ENCODE measurements around the gene HCRT.
"Not testable (repeated sequence)": the region's sequence is repeated elsewhere in the genome, so short reads cannot be mapped to it uniquely, and the experiment has no call there.

The HCRT gene

GRCh38 chr17:42155614-42156045, 29.6 kb downstream of the HCRT start:
- Histone ChIP-seq H3K4me1 (peaks cover 8% of the 10 kb centered on the region), H3K36me3 (replicated peaks) (peaks cover 3% of the 10 kb centered on the region; the same call in 1 of the 2 replicates), H3K9me3 (no peaks in the 10 kb centered on the region), H3K27me3 (ENCODE audit: low read depth) (no peaks in the 10 kb centered on the region), H3K4me3 (no peak overlapping the region; the same call in 1 of the 2 replicates)
- in situ Hi-C loops (cut with MboI; ENCODE audit: low sequenced_read_pairs) = no loop called here
- DNase-seq (ENCODE audit: low spot score in 2 of 2) = no peak

DNA sequence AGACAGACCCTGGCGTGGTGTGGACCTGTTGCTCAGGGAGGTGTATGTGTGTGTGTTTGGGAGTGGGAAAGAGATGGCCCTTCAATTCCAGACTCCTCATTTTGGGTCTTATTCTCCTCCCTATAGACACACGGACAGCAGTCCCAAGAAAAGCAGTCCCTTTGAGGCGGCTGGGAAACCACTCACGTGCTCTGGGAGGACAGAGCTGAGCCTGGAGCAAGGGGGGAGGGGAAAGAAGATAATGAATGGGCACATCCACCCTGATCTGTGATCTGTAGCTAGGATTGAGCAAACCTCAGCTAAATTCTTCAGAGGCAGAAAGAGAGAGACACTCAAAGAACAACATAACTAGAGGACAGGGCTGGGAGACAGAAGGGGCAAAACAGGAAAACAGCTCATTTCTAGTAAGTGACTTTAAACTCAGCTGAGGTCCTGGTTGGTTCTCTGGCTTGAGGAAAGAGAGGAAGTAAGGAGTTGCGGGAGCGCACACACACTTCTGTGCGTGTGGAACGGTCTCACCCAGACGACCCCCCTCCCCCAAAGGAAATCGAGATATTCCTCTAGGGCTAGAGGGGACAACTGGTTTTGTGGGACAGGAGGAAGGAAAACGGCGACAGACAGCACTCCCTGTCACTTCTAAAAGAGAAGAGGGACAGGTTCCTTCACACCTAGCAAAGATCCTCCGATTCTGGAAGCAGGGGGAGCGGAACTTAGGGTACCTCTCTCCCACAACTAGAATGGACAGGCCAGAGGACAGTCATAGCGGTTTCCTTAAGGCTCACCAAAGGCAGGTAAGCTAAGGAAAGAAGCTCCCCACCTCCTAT, 31.1 kb downstream of the HCRT start:
- Histone ChIP-seq H3K9me3 (no peaks in the 10 kb centered on the region), H3K27me3 (ENCODE audit: low read depth) (no peaks in the 10 kb centered on the region), H3K4me3 (peak overlapping the region; percentile 97), H3K36me3 (replicated peaks) (peaks cover 3% of the 10 kb centered on the region; the same call in 1 of the 2 replicates), H3K4me1 (peaks cover 8% of the 10 kb centered on the region)
- in situ Hi-C loops (cut with MboI; ENCODE audit: low sequenced_read_pairs) = no loop called here
- DNase-seq (ENCODE audit: low spot score in 2 of 2) = peak; percentile 50 to 51

GRCh38 chr17:42146911-42147607, 38.2 kb downstream of the HCRT start:
- H3K36me3 ChIP-seq (replicated peaks) = peaks cover 13% of the 10 kb centered on the region
- H3K4me3 ChIP-seq = no peak overlapping the region
- H3K9me3 ChIP-seq = no peaks in the 10 kb centered on the region
- peaks cover 16% of the 10 kb centered on the region for H3K4me1 ChIP-seq
- H3K27me3 ChIP-seq (ENCODE audit: low read depth) = no peaks in the 10 kb centered on the region
- in situ Hi-C loops (cut with MboI; ENCODE audit: low sequenced_read_pairs) = no loop called here
- DNase-seq (ENCODE audit: low spot score in 2 of 2) = no peak

- Histone ChIP-seq H3K36me3 (replicated peaks) (peaks cover 17% of the 10 kb centered on the region), H3K4me1 (peaks cover 20% of the 10 kb centered on the region)
- H3K27me3 ChIP-seq (ENCODE audit: low read depth); DNase-seq (ENCODE audit: low spot score in 2 of 2); H3K4me3 ChIP-seq; H3K9me3 ChIP-seq; in situ Hi-C loops (cut with MboI; ENCODE audit: low sequenced_read_pairs): not testable (repeated sequence)
These were observed 42.1 kb downstream of the HCRT start for GRCh38 chr17:42143138-42143537.

DNA sequence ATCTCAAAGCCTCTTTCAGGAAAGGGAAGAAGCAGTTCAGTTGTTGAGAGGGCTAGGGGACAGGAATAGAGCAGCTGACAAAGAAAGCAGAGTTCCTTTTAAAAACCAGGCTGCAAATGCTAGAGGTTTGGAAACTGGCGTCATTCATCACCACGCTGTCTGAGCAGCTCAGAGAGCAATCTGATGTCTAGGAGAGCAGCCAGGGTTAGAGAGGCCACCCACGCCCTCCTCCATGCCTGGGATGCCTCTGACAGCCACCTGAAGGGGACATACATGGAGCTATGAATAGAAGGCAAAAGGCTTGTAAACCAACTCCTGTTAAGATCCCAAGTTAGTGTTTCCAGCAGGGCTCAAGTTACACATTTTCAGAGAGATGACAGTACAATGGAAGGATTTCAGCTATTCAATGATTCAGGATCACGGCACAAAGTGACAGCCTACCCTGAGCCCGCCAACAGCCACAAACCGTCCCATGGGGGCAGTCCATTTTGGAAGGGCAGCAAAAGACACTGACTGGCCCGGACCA, 42.8 kb downstream of the HCRT start:
- Histone ChIP-seq H3K4me3 (no peak overlapping the region), H3K4me1 (peaks cover 20% of the 10 kb centered on the region), H3K27me3 (ENCODE audit: low read depth) (no peaks in the 10 kb centered on the region), H3K36me3 (replicated peaks) (peaks cover 17% of the 10 kb centered on the region), H3K9me3 (no peaks in the 10 kb centered on the region)
- in situ Hi-C loops (cut with MboI; ENCODE audit: low sequenced_read_pairs) = no loop called here
- peak; percentile 84 to 93 for DNase-seq (ENCODE audit: low spot score in 2 of 2)

- Histone ChIP-seq H3K36me3 (replicated peaks) (peaks cover 17% of the 10 kb centered on the region), H3K27me3 (ENCODE audit: low read depth) (no peaks in the 10 kb centered on the region), H3K4me1 (peaks cover 20% of the 10 kb centered on the region), H3K9me3 (no peaks in the 10 kb centered on the region), H3K4me3 (no peak overlapping the region)
- DNase-seq (ENCODE audit: low spot score in 2 of 2) = no peak
- in situ Hi-C loops (cut with MboI; ENCODE audit: low sequenced_read_pairs) = no loop called here
These were observed 43.9 kb downstream of the HCRT start for GRCh38 chr17:42141382-42141781.

DNA sequence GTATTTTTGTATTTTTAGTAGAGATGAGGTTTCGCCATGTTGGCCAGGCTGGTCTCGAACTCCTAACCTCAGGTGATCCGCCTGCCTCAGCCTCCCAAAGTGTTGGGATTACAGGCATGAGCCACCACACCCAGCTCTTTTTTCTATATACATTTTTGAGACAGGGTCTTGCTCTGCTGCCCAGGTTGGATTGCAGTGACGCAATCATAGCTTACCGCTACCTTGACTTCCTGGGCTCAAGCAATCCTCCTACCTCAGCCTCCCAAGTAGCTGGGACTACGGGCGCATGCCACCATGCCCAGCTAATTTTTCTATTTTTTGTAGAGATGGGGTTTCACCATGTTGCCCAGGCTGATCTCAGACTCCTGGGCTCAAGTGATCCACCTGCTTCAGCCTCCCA, 44.6 kb downstream of the HCRT start:
- H3K4me3 ChIP-seq; H3K9me3 ChIP-seq; DNase-seq (ENCODE audit: low spot score in 2 of 2); H3K27me3 ChIP-seq (ENCODE audit: low read depth); in situ Hi-C loops (cut with MboI; ENCODE audit: low sequenced_read_pairs): not testable (repeated sequence)
- Histone ChIP-seq H3K36me3 (replicated peaks) (peaks cover 24% of the 10 kb centered on the region), H3K4me1 (peaks cover 20% of the 10 kb centered on the region)

GRCh38 chr17:42138749-42139492, 46.3 kb downstream of the HCRT start:
- peaks cover 21% of the 10 kb centered on the region for H3K36me3 ChIP-seq (replicated peaks)
- H3K27me3 ChIP-seq (ENCODE audit: low read depth) = no peaks in the 10 kb centered on the region
- in situ Hi-C loops (cut with MboI; ENCODE audit: low sequenced_read_pairs) = no loop called here
- H3K4me1 ChIP-seq = peaks cover 20% of the 10 kb centered on the region
- H3K4me3 ChIP-seq = no peak overlapping the region
- H3K9me3 ChIP-seq = no peaks in the 10 kb centered on the region
- no peak for DNase-seq (ENCODE audit: low spot score in 2 of 2)

DNA sequence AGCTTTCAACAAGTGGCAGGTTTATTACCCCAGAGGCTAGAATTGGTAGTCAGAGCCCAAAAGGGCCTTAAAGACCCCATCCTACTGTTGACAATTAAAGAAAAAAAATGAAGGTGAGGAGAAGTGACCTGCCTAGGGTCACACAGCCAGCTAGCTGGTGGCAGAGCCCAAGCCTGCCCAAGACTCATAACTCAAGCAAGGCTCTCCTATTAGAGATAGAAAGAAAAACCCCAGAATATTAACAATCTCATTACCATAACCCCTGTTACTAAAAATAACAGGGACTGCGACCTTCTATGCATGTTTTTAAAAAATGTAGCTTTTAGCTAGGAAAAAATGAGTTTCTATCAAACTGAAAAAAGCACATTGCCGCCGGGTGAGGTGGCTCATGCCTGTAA, 48.6 kb downstream of the HCRT start:
- Histone ChIP-seq H3K36me3 (replicated peaks) (peaks cover 20% of the 10 kb centered on the region), H3K9me3 (no peaks in the 10 kb centered on the region), H3K4me3 (no peak overlapping the region), H3K4me1 (peaks cover under 1% of the 10 kb centered on the region), H3K27me3 (ENCODE audit: low read depth) (no peaks in the 10 kb centered on the region)
- in situ Hi-C loops (cut with MboI; ENCODE audit: low sequenced_read_pairs) = no loop called here
- DNase-seq (ENCODE audit: low spot score in 2 of 2) = no peak

DNA sequence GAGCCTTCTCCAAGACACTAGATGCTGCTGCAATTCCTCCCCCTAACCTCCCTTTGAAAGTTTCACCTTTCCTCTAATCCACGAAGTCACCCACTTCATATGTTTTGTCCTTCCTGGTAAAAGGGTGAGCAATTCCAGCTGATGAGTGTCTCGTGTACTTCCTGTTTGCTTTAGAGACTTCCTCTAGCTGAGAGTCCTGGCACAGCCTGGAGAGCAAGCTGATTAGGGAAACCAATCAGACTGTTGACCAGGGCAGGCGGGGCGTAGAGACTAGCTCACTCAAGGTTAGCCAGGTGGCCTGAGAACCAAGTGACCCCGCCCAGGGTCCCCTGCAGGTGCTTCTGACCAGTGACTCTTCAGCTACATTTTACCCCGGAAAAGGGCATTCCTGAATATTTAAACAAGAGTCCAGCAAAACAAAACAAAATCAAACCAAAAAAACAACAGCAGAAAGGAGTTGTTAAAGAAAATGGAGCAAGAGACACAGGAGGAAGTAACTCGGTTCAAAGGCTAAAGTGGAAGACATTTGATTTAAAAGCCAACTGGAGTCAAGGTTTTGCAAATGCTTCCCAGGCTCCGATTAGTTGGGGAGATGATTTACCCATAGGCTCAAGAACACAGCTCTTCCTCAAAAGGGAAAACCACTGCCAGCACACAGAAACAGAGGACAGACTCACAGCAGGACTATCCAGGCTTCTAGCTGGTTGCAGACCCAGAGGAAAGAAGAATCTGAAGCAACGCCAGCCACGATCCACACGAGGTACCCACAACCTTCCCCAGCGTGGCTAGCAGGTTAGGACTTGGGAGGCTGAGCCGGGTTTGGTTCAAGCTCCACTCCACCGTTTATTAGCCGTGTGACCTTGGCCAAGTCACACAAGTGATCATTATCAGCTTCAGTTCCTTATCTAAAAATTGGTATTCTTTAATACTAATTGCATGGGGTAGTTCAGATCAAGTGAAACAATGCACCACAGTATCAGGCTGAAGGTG, 49.3 kb downstream of the HCRT start:
- DNase-seq (ENCODE audit: low spot score in 2 of 2) = no peak
- H3K4me3 ChIP-seq = no peak overlapping the region
- no peaks in the 10 kb centered on the region for H3K27me3 ChIP-seq (ENCODE audit: low read depth)
- no peaks in the 10 kb centered on the region for H3K4me1 ChIP-seq
- H3K9me3 ChIP-seq = no peaks in the 10 kb centered on the region
- H3K36me3 ChIP-seq (replicated peaks) = peaks cover 13% of the 10 kb centered on the region
- in situ Hi-C loops (cut with MboI; ENCODE audit: low sequenced_read_pairs) = no loop called here

- peaks cover 15% of the 10 kb centered on the region for H3K36me3 ChIP-seq (replicated peaks)
- H3K4me3 ChIP-seq = no peak overlapping the region
- H3K9me3 ChIP-seq = no peaks in the 10 kb centered on the region
- H3K27me3 ChIP-seq (ENCODE audit: low read depth) = no peaks in the 10 kb centered on the region
- DNase-seq (ENCODE audit: low spot score in 2 of 2) = no peak
- H3K4me1 ChIP-seq = no peaks in the 10 kb centered on the region
- in situ Hi-C loops (cut with MboI; ENCODE audit: low sequenced_read_pairs) = no loop called here
These were observed 50.1 kb downstream of the HCRT start for GRCh38 chr17:42135151-42135550.

Measured in HAP-1 (cell line).